HG02970 (cell line): ENCODE data around the gene HEYL.
"Not testable (repeated sequence)": the region's sequence is repeated elsewhere in the genome, so short reads cannot be mapped to it uniquely, and the experiment has no call there.

Source experiments
- ATAC-seq: cut with Tn5 transposase; IDR thresholded peaks from one replicate; pipeline ENCODE4 v1.9.1; 2021; ENCODE audit warnings: mild to moderate bottlenecking, moderate library complexity, moderate number of reproducible peaks; ENCODE audit not compliant: unreplicated experiment, low FRiP score

HEYL gene

GRCh38 chr1:39614488-39614887 lies 25.0 kb downstream of the HEYL start:
- ATAC-seq, result no peak

GRCh38 chr1:39613250-39613649 lies 26.2 kb downstream of the HEYL start:
- ATAC-seq, result no peak

- no peak for ATAC-seq
Measured at GRCh38 chr1:39609618-39610331, 29.7 kb downstream of the HEYL start.

- ATAC-seq, result no peak
Measured at GRCh38 chr1:39608921-39609320, 30.5 kb downstream of the HEYL start.

GRCh38 chr1:39603677-39604076 lies 35.8 kb downstream of the HEYL start:
- not testable (repeated sequence) for ATAC-seq

- not testable (repeated sequence) for ATAC-seq
Measured at GRCh38 chr1:39601667-39602255, 37.7 kb downstream of the HEYL start.

- ATAC-seq, result no peak
Measured at GRCh38 chr1:39596163-39596562, 43.3 kb downstream of the HEYL start.

- ATAC-seq, result no peak
Measured at GRCh38 chr1:39593386-39593785, 46.1 kb downstream of the HEYL start.

GRCh38 chr1:39592069-39592468 lies 47.4 kb downstream of the HEYL start:
- no peak for ATAC-seq

- ATAC-seq, result no peak
Measured at GRCh38 chr1:39590546-39590945, 48.9 kb downstream of the HEYL start.

- no peak for ATAC-seq
Measured at GRCh38 chr1:39585933-39586332, 53.5 kb downstream of the HEYL start.

- ATAC-seq, result peak; percentile 54
Measured at GRCh38 chr1:39576016-39576657, 63.3 kb downstream of the HEYL start.

- ATAC-seq, result no peak
Measured at GRCh38 chr1:39575191-39576015, 64.0 kb downstream of the HEYL start.

- no peak for ATAC-seq
Measured at GRCh38 chr1:39574646-39575045, 64.8 kb downstream of the HEYL start.
